Mucosa of descending colon (tissue), 3 donors: ENCODE measurements around the gene LTA. TPM values are rescaled to one million over a fixed set of nuclear protein-coding genes. Genes with fewer than 3 reads are reported as not detected.
A peak's percentile ranks its signal among the peaks of the same experiment; 100 is the strongest.

Source experiments
- ATAC-seq: fragments of 200-7000 bp; cut with Tn5 transposase; one replicate; pipeline ENCODE4 v1.9.1; 2020; ENCODE audit warnings: mild to moderate bottlenecking, moderate library complexity
- DNase-seq, 3 donors: peaks; one replicate each; pipeline ENCODE4 v3.0.0-alpha.2; 2020
- H3K36me3 ChIP-seq: fragments of 200-600 bp; one replicate; pipeline ENCODE4 v1.8.0; 2021; ENCODE audit warnings: low read depth, mild to moderate bottlenecking
- H3K4me1 ChIP-seq: fragments of 200-600 bp; one replicate; pipeline ENCODE4 v1.8.0; 2021; ENCODE audit warnings: low read depth, mild to moderate bottlenecking
- H3K4me3 ChIP-seq: fragments of 200-600 bp; one replicate; pipeline ENCODE4 v1.8.0; 2021; ENCODE audit warnings: mild to moderate bottlenecking
- H3K9me3 ChIP-seq: fragments of 200-600 bp; one replicate; pipeline ENCODE4 v1.8.0; 2021; ENCODE audit warnings: mild to moderate bottlenecking
- CTCF ChIP-seq: fragments of 200-600 bp; IDR thresholded peaks from one replicate; pipeline ENCODE4 v1.8.0; 2022; ENCODE audit warnings: antibody characterized with exemption, mild to moderate bottlenecking
- intact Hi-C, 2 donors: fragments of 100-400 bp; cut with DNase I in 1 of 2; cut with micrococcal nuclease in 1 of 2; formaldehyde crosslinking; loops; one replicate each; pipeline versions ENCODE4 v1.11.0 to v1.11.1; 2022; cut with DNase I, micrococcal nuclease
- total RNA-seq, 3 donors: library from RNA; stranded (reverse); fragmentation: NEBNext Ultra II Directional in 2 of 3; extraction: Animal tissue kit (Norgen Biotek cat#: 25700) in 2 of 3; gene quantifications; one replicate each; pipeline versions ENCODE4 v1.2.1 to v1.2.4, GENCODE V29; 2021 to 2023
- donor health status: DM: no; HTN: no; CAD: no; lungs with moderate emphysema.
- donor health status: DM: no; HTN: no; CAD: no.
- donor health status: DM: no; HTN: yes; CAD: no.

Gene LTA
- total RNA-seq, 3 donors from 2014 or later = 0.20 to 0.22 TPM; not detected in 1

- no peak for ATAC-seq
- TF ChIP-seq CTCF = no peak
- H3K4me1 ChIP-seq = peaks cover 5% of the 10 kb centered on the region
- no peaks in the 10 kb centered on the region for H3K9me3 ChIP-seq
- intact Hi-C loops = no loop called here
- DNase-seq = no peak
- no peaks in the 10 kb centered on the region for H3K36me3 ChIP-seq
- no peak overlapping the region for H3K4me3 ChIP-seq
Observed at GRCh38 chr6:31579546-31580437, 7.7 kb downstream of the LTA start.

GRCh38 chr6:31580438-31580740, 8.3 kb downstream of the LTA start:
- ATAC-seq = no peak
- intact Hi-C loops = no loop called here

GRCh38 chr6:31580807-31581433, 8.8 kb downstream of the LTA start:
- peak overlapping the region; percentile 23 for H3K4me3 ChIP-seq
- no peaks in the 10 kb centered on the region for H3K9me3 ChIP-seq
- peak; percentile 93 for ATAC-seq
- peak; percentile 95 for TF ChIP-seq CTCF
- peak; percentile 88 to 92 (median 90) for DNase-seq
- peaks cover 5% of the 10 kb centered on the region for H3K4me1 ChIP-seq
- intact Hi-C loops = no loop called here
- H3K36me3 ChIP-seq = no peaks in the 10 kb centered on the region

More at GRCh38 chr6:31580438-31580740, 8.3 kb downstream of the LTA start:
- H3K4me1 ChIP-seq = peaks cover 5% of the 10 kb centered on the region
- no peak overlapping the region for H3K4me3 ChIP-seq
- H3K9me3 ChIP-seq = no peaks in the 10 kb centered on the region
- no peak for TF ChIP-seq CTCF
- no peak for DNase-seq
- H3K36me3 ChIP-seq = no peaks in the 10 kb centered on the region

- Histone ChIP-seq H3K36me3 (no peaks in the 10 kb centered on the region), H3K9me3 (no peaks in the 10 kb centered on the region), H3K4me1 (peaks cover 5% of the 10 kb centered on the region), H3K4me3 (peak overlapping the region; percentile 23)
- intact Hi-C loops = no loop called here
- peak in 2 of 3 donors; percentile 43 to 60 for DNase-seq
- TF ChIP-seq CTCF = no peak
- peak; percentile 19 for ATAC-seq
Observed at GRCh38 chr6:31581434-31582229, 9.5 kb downstream of the LTA start.

GRCh38 chr6:31582230-31582643, 10.1 kb downstream of the LTA start, which contains the start of gene LTB:
LTB (minus strand) TSS chr6:31582424; CDS start chr6:31582417, 7 bp downstream.
- Histone ChIP-seq H3K9me3 (no peaks in the 10 kb centered on the region), H3K4me3 (peak within 1 kb of the TSS; percentile 23), H3K36me3 (no peaks in the 10 kb centered on the region), H3K4me1 (peaks cover 5% of the 10 kb centered on the region)
- peak in 2 of 3 donors; percentile 51 to 83 for DNase-seq
- TF ChIP-seq CTCF = no peak
- ATAC-seq = peak; percentile 46
- intact Hi-C loops = no loop called here
